Stimulated activated naive CD4-positive, alpha-beta T cell treated with Interleukin-2 at 50 U/mL for 16 hours (primary cell): ENCODE data around the gene SYNPR.

ENCODE experiments used
- DNase-seq: peaks from one replicate; lab custom pipeline; 2025; lab: John Stamatoyannopoulos, UW

Gene SYNPR

GRCh38 chr3:63473641-63474166 lies 195.6 kb downstream of the SYNPR start:
- DNase-seq, result no peak

- no peak for DNase-seq
Measured at GRCh38 chr3:63474828-63475518, 196.9 kb downstream of the SYNPR start.

DNA sequence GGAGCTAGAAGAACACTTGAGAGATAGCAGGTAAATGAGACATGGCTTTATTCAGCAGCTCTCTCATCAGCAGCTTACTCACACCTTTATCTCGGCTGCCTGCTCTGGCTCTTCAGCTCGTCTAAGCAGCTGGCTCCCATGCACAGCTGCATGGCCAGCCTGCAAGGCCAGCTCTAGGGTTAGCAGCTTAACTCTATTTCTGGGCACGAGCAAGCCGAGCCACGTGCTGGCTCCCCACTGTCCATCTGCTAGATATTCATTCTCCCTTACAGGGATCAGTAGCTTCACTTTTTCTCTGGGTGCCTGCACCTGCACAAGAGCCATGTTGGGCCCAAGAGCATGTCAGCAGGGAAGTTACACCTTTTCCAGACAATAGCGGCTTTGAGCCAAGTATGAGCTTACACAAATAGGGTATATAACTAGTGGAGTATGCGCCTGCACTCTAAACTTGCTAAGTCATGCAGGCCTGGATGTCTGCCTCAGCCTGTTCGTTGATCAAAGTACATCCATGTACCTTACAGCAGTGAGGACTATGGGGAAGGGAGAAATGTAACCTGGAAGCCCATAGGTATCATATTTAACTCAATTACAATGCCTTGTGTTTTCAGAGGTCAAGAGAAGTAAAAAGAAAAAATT lies 199.5 kb downstream of the SYNPR start:
- DNase-seq, result no peak

GRCh38 chr3:63478990-63479660 lies 201.0 kb downstream of the SYNPR start:
- DNase-seq, result no peak

GRCh38 chr3:63479661-63480035 lies 201.5 kb downstream of the SYNPR start:
- DNase-seq, result no peak

DNA sequence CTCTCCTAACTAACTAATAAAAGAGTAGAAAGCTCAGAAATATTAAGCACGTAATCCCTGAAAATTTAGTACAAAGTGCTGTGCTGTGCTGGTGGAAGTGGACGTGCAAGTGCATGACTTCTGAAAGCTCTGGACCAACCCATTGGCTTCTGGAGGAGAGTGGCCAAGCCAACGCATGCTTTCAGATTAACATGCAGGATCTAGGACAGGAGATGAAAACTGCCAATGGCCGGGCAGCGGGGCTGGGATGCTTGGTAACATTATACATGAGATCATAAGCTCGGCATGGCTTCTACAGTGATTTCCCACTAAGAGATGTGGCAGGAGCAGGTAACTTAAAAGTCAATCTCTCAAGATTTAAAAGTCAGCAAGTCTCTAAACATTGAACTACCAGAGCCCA lies 203.5 kb downstream of the SYNPR start:
- DNase-seq, result no peak

- no peak for DNase-seq
Measured at GRCh38 chr3:63482341-63482740, 204.2 kb downstream of the SYNPR start.

DNA sequence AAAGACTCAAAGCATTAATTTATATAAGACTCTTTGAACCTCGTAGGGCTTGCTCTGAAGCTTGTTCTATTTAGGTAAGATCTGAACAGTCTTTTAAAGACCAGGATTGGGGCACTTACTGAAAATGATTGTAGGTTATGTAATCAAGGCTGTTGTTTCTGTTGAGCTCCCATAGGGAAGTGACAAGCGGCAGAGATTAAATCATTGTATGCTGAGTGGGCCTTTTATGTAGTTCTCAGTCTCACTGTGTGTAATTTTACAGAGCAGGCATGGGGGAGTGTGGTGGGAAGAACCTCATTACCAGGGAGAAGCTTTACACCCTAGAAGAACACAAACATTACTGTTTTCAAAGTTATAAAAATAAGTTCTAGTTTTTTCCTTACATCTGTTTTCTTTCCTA lies 214.4 kb downstream of the SYNPR start:
- no peak for DNase-seq

GRCh38 chr3:63493101-63493500 lies 215.0 kb downstream of the SYNPR start:
- DNase-seq, result no peak

DNA sequence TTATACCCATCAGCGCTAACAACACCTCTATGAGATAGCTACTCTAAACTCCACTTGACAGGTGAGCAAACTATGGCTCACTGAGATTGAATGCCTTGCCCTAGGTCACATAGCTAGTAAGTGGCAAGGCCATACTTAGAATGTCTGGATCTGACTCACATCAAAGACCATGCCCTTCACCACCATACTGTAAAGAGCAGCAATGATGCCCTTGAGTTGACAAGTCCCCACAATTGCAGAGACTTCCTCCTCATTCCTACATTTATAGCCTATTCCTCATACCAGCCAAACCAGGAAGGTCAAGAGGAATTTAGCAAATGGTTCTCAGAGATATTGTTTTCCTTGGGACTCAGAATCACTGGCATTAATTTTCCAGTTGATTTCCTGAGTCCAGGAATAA lies 216.5 kb downstream of the SYNPR start:
- no peak for DNase-seq

DNA sequence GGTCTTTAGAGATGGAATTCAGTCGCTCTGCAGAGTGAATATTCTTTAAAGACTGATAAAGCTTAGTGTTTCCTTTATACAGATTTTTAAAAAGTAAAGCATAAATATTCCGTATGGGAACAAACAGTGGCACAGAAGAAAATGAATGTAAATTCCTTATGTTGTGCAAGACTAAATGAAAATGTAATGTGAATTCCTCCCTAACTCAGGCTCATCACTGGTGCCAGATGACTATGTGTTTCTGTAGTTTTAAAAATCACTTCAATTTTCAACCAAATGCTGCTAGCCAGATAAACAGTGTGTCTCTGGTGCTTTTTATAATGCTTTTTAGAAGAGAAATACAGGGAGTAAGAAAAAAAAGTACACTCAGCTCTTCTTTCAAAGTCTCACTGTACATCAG lies 219.5 kb downstream of the SYNPR start:
- no peak for DNase-seq

- DNase-seq, result no peak
Measured at GRCh38 chr3:63500196-63500595, 222.1 kb downstream of the SYNPR start.

GRCh38 chr3:63508305-63508704 lies 230.2 kb downstream of the SYNPR start:
- DNase-seq, result no peak

DNA sequence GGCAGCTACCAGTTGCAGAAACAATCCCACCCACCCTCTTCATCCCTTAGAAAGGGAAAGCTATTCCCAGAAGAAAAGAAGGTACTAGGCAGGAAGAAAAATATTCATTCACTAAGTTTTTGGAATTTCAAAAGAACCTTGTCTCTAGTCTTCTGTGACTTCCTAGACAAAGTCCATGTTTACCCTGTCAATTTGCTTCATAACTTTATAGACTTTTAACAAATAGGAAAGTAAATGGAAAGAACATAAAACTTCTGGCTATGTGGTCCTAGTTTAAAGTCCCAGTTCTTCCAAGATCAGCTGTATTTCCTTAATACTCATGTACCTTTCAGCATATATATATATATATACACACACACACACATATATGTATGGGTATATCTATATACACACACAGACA lies 230.7 kb downstream of the SYNPR start:
- no peak for DNase-seq

DNA sequence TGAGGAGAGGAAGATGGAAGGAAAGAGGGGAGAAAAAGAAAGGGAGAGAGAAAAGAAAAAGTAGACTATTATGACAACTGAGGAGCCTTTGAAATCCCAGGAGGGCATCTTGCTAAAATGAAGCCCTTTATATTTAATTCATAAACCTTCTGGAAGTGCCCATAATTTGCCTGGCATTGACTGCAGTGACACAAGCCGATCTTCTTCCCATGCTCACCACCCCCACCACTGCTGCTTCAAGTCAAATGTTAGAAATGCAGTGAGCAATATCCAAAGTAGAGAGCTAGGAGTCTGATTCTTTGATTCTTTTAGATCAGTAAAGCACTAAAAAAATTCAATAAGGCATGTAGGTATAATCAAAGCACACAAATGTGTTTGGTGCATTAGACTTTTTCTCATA lies 235.7 kb downstream of the SYNPR start:
- no peak for DNase-seq

- DNase-seq, result no peak
Measured at GRCh38 chr3:63514678-63515077, 236.6 kb downstream of the SYNPR start.

DNA sequence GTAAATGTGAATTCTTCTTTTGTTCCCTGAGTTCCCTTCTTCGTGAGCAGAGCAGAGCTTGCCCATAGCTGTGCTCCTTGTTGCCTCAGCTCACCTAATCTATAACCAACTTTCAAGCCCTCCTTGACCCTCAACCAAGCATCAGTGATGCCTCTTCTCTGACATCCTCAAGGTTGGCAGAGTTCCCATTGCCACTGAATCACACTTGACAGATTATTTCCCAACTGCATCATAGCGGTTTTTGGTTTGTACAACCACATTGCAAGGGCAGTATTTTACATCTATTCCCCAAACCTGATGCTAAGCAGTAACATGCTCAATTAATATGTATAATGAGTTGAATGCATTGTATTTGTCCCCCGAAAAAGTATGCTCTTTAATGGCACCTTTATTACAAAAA lies 241.3 kb downstream of the SYNPR start:
- DNase-seq, result no peak

- DNase-seq, result no peak
Measured at GRCh38 chr3:63521657-63522056, 243.5 kb downstream of the SYNPR start.

- DNase-seq, result no peak
Measured at GRCh38 chr3:63523100-63523499, 245.0 kb downstream of the SYNPR start.

DNA sequence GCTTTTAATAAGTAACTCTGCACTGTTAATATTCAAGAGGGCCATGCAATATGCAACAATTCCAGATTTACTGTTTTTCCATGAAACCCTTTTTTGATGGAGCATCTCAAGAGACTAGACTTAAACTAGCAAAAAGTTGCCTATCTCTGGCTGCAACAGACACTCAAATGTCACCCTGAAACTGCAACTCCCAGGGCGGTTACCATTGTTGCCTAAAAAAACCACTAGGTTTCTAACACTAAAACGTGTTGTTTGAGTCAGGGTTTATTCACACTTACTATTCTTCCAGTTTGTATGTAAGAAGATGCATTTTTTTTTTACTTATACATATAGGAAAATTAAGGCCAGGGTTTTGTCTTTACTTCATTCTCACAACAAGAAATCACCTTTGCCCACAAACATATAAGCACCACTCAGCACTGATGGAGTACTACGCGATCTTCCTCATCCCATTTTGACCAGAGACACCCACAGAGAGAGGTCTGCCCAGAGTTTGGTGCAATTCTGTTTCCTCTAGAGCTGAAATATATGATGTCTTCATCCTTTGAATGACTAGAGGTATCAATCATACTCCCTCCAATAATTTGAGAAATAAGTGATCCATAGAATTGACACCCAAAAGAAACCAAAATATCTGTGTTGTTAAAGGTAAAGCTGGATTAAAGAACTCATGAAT lies 250.4 kb downstream of the SYNPR start:
- no peak for DNase-seq

DNA sequence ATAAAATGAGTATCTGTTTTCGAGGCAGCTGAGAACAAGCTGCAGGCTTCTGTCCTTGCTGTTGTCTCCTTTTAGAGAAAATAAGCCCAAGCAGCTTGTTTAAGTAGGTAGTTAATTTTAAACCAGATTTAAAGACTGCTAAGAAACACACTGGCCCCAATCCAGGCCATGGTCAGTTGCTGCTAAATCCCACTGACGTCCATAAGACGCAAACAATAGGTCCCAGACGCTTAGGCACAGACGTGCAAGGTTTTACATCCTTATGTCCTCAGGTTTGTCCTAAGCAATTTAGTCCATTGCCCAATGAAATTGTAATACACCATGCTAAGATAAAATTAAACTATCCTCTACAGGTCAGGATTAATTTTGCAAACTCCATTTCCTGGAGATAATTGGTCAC lies 254.4 kb downstream of the SYNPR start:
- no peak for DNase-seq

GRCh38 chr3:63538919-63539318 lies 260.8 kb downstream of the SYNPR start:
- no peak for DNase-seq

DNA sequence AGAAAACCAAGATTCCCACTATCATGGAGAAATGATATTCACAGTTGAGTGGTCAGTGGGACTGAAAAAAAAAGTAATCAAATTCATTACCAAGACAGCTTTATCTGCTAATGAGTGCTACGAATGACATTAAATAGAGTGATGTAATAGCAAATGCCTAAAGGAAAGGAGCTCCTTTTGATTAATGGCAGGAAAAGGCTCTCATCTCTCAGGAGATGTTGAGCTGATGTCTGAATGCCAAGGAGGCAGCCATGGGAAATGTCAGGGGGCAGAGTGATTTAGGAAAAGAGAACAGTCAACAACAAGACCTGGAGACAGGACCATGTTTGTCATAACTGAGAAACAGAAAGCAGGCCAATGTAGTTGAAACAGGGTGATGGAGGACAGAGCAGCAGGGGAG lies 277.7 kb downstream of the SYNPR start:
- no peak for DNase-seq
